ENCODE results near the gene ROPN1L. TPM values are rescaled to one million over a fixed set of nuclear protein-coding genes. Genes with fewer than 3 reads are reported as not detected.
A peak's percentile ranks its signal among the peaks of the same experiment; 100 is the strongest.

ROPN1L gene
- total RNA-seq, 2 experiments from 2014 or later = 3.1 to 4.1 TPM

DNA sequence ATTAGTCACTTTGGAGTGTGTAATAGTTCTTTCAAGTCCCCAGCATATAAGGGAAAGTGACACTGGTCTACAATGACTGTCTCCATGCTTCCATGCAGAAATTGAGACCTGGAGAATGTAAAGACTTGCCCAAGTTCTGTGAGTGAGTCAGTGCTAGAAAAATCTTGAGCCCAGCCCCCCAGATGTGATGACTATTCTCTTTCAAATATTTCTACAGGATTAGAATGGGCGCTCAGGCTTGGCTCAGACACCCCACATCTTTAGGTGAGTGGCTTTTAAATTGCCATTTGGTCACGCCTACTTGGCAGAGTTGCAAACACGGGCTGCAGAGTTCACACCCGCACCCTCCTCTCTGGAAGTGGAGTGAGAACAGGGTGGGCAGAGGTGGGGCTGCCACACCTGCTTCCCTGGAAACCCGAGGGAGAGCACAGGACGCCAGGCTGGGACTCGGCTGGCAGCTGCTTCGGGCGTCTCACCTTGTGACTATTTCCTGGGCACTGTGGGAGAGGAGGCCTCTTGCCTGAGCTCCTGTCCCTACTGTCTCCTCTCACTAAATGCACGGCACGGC lies 37.6 kb downstream of the ROPN1L start:
- Mint-ChIP-seq H3K9me3 (no peaks in the 10 kb centered on the region), H3K36me3 (ENCODE audit: low read depth) (no peaks in the 10 kb centered on the region), H3K4me1 (no peaks in the 10 kb centered on the region), H3K27me3 (peaks cover 4% of the 10 kb centered on the region), H3K4me3 (no peak overlapping the region), H3K27ac (no peak overlapping the region)
- CTCF ChIA-PET = interaction anchor here (0.7 to 2.3 kb wide), 2 partner anchors 26 to 61 kb away, joined by 3 to 8 read pairs; no protein-coding TSS in a partner anchor
- POLR2A ChIA-PET = no interaction called here
- DNase-seq = no peak

DNA sequence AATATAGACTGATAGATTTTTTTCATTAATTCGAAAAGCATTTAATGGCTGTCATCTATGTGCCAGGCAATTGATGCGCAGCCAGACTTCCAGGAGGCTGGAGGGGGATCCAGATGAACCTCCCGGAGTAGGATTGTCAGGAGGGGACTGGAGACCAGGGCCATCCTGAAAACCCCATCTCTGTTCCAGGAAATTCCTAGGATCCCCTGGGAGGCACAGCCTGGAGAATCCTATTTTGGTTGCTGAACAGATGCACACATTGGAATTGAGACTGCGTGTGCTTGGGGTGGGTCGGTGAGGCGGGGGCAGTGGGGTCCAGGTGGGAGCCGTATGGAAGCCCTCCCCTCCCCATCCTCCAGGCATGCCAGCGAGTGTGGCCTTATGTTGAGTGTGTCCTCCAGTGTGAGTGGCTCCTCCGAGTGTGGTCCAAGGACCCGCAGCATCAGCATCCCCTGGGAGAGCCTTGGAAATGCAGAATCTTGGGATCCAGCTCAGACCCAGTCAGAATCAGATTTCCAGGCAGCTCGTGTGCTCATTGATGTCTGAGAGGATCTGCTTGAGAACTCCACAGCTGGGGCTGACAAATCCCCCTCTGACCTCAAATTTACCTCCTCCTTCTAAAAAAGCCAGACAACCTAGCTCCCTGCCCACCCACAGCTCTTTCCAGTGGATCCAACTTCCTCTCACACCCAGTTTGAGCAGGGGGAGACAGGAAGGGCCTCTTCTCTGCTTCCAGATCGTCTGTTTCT lies 38.7 kb downstream of the ROPN1L start:
- ChIA-PET POLR2A (no interaction called here), CTCF (interaction anchor here (0.7 kb wide), 1 partner anchor 62 kb away, joined by 3 read pairs; no protein-coding TSS in a partner anchor)
- DNase-seq = no peak
- peaks cover 4% of the 10 kb centered on the region for H3K27me3 Mint-ChIP-seq
- no peaks in the 10 kb centered on the region for H3K36me3 Mint-ChIP-seq (ENCODE audit: low read depth)
- no peak overlapping the region for H3K4me3 Mint-ChIP-seq
- H3K27ac Mint-ChIP-seq = no peak overlapping the region
- H3K9me3 Mint-ChIP-seq = no peaks in the 10 kb centered on the region
- peaks cover 4% of the 10 kb centered on the region for H3K4me1 Mint-ChIP-seq

DNA sequence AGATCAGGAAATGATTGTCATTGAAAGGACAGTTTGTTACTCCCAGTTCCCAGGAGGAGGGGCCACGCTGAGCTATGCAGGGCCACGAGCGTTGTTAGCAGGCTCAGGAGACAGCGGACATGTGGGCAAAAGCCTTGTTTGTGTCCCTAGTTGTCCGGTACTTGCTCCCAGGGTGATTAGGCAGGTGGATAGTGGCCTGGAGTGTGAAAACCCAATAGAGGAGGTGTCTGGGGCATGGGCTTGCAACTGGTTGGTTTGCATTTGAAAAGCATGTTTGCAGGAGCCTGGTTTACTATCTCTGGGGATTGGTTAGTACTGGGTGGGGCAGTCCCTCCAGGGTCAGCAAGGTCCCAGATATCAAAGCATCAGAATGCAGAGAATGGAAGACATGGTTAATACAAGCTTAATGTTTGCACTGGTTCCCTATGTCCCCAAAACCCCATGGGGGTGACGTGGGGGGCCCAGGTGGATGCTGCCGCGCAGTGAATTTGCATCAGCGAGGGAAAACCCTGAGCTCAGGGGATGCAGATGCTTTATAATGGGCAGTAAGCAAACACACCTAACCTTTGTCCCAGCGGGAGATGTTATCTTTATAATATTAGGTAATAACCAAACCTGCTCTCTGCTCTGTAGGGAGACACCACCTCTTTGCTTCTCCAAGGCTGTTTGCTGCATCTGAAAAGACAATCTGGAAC lies 39.7 kb downstream of the ROPN1L start:
- no peak for DNase-seq
- Mint-ChIP-seq H3K36me3 (ENCODE audit: low read depth) (no peaks in the 10 kb centered on the region), H3K27ac (no peak overlapping the region), H3K27me3 (peaks cover 2% of the 10 kb centered on the region), H3K9me3 (no peaks in the 10 kb centered on the region), H3K4me1 (peaks cover 4% of the 10 kb centered on the region), H3K4me3 (no peak overlapping the region)
- POLR2A ChIA-PET = no interaction called here
- CTCF ChIA-PET = interaction anchor here (0.7 kb wide), 1 partner anchor 632 kb away, joined by 3 read pairs; no protein-coding TSS in a partner anchor

DNA sequence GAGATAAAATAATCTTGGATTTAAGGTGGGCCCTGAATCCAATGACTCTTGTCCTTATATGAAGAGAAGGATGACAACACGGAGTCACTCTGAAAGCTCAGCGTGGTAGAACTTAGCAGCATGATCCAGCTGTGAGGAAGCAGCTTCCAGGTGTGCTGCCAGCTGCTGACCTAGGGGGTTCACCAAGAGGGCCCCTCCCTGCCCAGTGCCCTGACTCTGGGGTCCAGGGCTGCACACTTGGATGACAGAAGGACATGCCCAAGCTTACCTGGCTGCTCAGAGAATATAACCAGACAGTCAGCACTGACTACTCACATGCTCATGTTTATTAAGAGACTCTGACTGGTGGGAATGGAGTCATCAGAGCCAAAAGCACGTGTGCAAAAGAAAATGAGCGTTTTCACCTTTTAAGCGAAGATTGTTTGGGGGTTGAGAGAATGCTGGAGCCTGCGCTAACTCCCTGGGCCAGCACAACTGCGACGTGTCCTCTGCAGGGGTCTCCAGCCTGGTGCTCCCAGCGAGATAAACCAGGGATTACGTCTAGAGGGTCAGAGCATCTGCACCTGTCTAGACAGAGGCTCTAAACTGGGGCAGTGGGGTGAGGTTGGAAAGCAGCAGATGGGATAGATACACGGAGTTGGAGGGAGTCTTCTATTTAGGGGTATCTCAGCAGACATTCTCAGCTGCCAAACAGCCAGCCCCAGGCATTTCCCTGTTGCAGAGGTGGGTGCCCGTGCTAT lies 41.3 kb downstream of the ROPN1L start:
- H3K27me3 Mint-ChIP-seq = no peaks in the 10 kb centered on the region
- no peaks in the 10 kb centered on the region for H3K9me3 Mint-ChIP-seq
- no peak overlapping the region for H3K4me3 Mint-ChIP-seq
- ChIA-PET POLR2A (no interaction called here), CTCF (no interaction called here)
- H3K36me3 Mint-ChIP-seq (ENCODE audit: low read depth) = no peaks in the 10 kb centered on the region
- H3K27ac Mint-ChIP-seq = no peak overlapping the region
- H3K4me1 Mint-ChIP-seq = peaks cover 6% of the 10 kb centered on the region
- no peak for DNase-seq

DNA sequence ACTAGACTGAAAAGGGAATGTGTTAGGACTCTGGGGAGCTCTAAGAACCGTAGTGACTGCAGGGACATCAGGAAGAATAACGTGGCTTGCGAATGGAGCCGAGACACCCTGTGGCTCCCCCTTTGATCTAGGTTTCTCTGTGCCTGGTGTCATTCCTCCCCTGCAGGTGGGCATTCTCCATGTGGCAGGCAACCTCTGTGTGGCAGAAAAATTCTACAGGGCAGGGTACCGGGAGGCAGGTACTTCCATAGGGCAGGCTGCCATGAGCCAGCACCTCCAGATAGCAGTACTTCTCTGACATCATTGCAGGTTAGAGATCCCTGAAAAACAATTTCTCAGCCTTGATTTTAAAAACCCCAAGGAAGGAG lies 43.1 kb downstream of the ROPN1L start:
- CTCF ChIA-PET = no interaction called here

DNA sequence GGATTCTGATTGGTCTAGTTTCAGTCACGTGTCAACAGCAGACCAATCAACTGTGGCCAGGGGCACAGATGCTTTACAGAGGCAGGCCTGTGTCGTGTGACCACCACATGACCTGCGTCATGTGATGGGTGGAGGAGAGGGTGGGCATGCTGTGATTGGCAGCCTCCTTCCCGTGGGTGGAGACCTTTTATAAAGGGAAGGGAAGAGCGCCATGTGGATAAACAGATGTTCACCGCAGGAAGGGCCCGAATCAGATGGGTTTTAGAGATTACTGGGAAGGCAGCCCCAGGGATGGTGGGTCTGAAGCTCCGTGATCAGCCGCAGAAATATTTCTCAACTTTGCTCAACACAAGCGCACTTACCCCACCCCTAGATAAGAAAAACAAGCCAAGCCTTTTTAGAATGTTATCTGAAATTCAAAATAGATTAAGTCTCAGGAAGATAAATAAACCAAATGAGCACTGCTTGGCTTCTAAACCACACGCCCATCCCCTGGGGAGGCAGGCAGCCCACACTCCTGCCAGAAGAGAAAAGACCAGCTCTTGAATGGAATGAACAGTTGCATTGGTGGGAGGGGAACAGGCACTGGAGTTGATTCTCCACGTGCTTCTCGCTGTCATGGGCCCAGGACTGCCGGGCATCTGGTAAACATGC lies 43.6 kb downstream of the ROPN1L start:
- peaks cover 3% of the 10 kb centered on the region for H3K27me3 Mint-ChIP-seq
- no peak overlapping the region for H3K4me3 Mint-ChIP-seq
- H3K4me1 Mint-ChIP-seq = peaks cover 22% of the 10 kb centered on the region
- H3K9me3 Mint-ChIP-seq = no peaks in the 10 kb centered on the region
- H3K27ac Mint-ChIP-seq = no peak overlapping the region
- ChIA-PET CTCF (no interaction called here), POLR2A (no interaction called here)
- H3K36me3 Mint-ChIP-seq (ENCODE audit: low read depth) = no peaks in the 10 kb centered on the region
- DNase-seq = no peak

More for the DNA sequence above, 43.1 kb downstream of the ROPN1L start:
- POLR2A ChIA-PET = no interaction called here
- no peaks in the 10 kb centered on the region for H3K9me3 Mint-ChIP-seq
- no peak overlapping the region for H3K27ac Mint-ChIP-seq
- H3K36me3 Mint-ChIP-seq (ENCODE audit: low read depth) = no peaks in the 10 kb centered on the region
- peaks cover 3% of the 10 kb centered on the region for H3K27me3 Mint-ChIP-seq
- no peak for DNase-seq
- H3K4me3 Mint-ChIP-seq = no peak overlapping the region
- H3K4me1 Mint-ChIP-seq = peaks cover 17% of the 10 kb centered on the region

DNA sequence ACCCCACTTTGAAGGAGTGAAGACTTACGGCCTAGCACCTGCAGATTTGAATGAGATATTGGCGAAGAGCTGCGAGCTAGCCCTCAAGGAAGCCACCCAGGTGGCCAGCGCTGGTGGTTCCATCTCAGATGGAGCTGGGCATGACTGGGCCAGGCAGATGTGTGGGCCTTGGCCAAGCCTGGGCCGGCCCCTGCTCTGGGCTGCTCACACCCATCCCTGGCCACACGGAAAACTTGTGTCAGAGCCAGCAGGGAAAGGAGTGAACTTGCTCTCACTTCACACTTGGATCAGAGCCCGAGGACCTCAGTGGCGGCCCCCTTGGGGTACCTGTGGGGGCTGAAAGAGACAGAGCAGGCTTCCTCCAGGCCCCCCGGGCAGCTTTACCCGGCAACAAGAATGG lies 44.2 kb downstream of the ROPN1L start:
- peaks cover 28% of the 10 kb centered on the region for H3K4me1 Mint-ChIP-seq
- no peaks in the 10 kb centered on the region for H3K36me3 Mint-ChIP-seq (ENCODE audit: low read depth)
- ChIA-PET POLR2A (no interaction called here), CTCF (interaction anchor here (1.0 kb wide), 1 partner anchor 149 kb away, joined by 3 read pairs; no protein-coding TSS in a partner anchor)
- no peak for DNase-seq
- peaks cover 3% of the 10 kb centered on the region for H3K27me3 Mint-ChIP-seq
- H3K4me3 Mint-ChIP-seq = no peak overlapping the region
- H3K27ac Mint-ChIP-seq = no peak overlapping the region
- no peaks in the 10 kb centered on the region for H3K9me3 Mint-ChIP-seq

DNA sequence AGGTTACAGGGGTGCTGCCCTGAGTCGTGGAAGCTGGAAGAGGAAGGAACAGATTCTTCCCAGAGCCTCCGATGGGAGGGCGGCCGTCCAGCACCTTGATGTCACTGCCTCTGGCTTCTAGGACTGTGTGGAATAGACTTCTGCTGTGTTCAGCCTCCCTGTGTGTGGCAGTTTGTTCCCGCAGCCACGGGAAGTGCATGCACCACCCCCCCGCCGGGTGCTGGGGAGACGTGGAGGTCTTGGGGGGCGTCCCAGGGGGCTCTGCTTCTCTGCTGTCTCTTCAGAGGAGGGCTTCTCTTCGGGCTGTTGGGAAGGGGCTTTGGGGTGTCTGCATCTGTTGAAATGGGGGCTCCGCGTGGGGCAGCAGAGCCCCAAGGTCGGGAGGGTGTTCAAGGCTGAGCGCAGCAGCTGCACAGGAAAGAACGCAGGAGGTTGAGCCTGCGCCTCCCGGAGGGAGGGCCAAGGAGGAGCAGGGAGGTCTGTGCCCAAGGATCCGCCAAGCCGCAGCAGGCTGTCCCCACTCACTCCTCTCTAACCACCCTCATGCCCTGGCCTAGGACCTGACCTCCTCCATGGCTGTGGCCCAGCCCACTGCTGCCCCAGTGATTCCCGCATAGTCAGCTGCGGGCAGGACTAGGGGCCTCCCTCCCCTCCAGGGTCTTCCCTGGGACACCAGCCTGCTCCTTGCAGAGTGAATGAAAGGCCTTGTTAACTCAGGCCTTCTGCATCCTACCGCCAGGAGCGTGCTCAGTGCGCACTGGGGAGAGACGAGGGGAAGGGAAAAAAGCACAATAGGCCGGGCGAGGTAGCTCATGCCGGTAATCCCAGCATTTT lies 45.0 kb downstream of the ROPN1L start:
- H3K27me3 Mint-ChIP-seq = peaks cover 3% of the 10 kb centered on the region
- H3K36me3 Mint-ChIP-seq (ENCODE audit: low read depth) = no peaks in the 10 kb centered on the region
- POLR2A ChIA-PET = no interaction called here
- H3K4me3 Mint-ChIP-seq = no peak overlapping the region
- CTCF ChIA-PET = interaction anchor here (1.0 kb wide), 1 partner anchor 149 kb away, joined by 3 read pairs; no protein-coding TSS in a partner anchor
- no peaks in the 10 kb centered on the region for H3K9me3 Mint-ChIP-seq
- no peak overlapping the region for H3K27ac Mint-ChIP-seq
- peaks cover 28% of the 10 kb centered on the region for H3K4me1 Mint-ChIP-seq
- no peak for DNase-seq

DNA sequence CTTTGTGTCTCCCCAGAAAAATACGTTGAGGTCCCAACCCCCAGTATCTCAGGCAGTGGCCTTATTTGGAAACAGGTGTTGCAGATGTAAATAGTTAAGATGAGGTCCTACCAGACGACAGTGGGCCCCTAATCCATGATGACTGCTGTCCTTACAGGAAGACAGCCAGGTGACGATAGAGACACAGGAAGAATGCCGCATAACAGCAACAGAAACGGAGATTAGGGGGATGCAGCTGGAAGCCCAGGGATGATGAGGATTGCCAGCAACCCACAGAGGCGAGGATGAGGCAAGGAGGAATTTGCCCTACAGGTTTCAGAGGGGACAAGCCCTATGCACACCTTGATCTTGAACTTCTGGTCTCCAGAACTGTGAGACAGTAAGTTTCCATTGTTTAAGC lies 46.5 kb downstream of the ROPN1L start:
- Mint-ChIP-seq H3K4me1 (peaks cover 28% of the 10 kb centered on the region), H3K4me3 (no peak overlapping the region), H3K27me3 (peaks cover 3% of the 10 kb centered on the region), H3K27ac (peak overlapping the region; percentile 27), H3K9me3 (no peaks in the 10 kb centered on the region), H3K36me3 (ENCODE audit: low read depth) (no peaks in the 10 kb centered on the region)
- CTCF ChIA-PET = interaction anchor here (0.7 kb wide), 1 partner anchor 1540 kb away, joined by 3 read pairs; no protein-coding TSS in a partner anchor
- no peak for DNase-seq
- POLR2A ChIA-PET = no interaction called here

DNA sequence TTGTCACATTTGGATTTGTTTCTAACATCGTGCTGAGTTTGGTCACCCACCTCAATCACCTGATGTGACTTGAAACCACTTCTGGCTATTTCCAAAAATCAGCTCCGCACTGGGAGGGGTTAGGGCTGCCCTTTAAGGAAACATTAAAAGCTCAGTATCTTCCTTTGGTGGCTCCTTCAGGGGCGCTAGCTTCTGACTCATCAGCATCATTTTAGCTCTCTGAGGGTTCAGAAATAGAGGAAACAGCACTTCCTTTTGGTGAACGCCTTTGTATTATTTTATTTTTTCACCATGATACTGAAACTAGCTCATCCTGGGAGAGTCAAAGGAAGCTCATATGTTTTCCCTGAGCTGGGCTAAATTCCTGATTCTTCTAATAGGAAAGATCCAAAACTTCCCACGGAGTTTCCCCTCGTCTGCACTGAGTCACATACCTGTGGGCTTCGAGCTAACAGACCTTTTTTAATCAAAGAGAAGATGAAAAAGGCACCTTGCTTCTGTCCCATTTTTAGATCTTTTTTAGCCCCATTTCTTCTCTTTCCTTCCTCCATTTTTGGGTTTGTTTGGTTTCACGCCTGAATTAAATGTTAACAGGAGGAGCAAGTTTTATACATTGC lies 48.2 kb downstream of the ROPN1L start:
- ChIA-PET CTCF (interaction anchor here (1.5 to 1.7 kb wide), 2 partner anchors 14 to 138 kb away, joined by 5 to 6 read pairs; no protein-coding TSS in a partner anchor), POLR2A (interaction anchor here (0.5 kb wide), 1 partner anchor 24 kb away, joined by 6 read pairs; no protein-coding TSS in a partner anchor)
- H3K9me3 Mint-ChIP-seq = peaks cover 10% of the 10 kb centered on the region
- peak; percentile 14 for DNase-seq
- H3K27me3 Mint-ChIP-seq = peaks cover 3% of the 10 kb centered on the region
- H3K4me1 Mint-ChIP-seq = peaks cover 28% of the 10 kb centered on the region
- H3K27ac Mint-ChIP-seq = peak overlapping the region; percentile 66
- no peak overlapping the region for H3K4me3 Mint-ChIP-seq
- peaks cover under 1% of the 10 kb centered on the region for H3K36me3 Mint-ChIP-seq (ENCODE audit: low read depth)

DNA sequence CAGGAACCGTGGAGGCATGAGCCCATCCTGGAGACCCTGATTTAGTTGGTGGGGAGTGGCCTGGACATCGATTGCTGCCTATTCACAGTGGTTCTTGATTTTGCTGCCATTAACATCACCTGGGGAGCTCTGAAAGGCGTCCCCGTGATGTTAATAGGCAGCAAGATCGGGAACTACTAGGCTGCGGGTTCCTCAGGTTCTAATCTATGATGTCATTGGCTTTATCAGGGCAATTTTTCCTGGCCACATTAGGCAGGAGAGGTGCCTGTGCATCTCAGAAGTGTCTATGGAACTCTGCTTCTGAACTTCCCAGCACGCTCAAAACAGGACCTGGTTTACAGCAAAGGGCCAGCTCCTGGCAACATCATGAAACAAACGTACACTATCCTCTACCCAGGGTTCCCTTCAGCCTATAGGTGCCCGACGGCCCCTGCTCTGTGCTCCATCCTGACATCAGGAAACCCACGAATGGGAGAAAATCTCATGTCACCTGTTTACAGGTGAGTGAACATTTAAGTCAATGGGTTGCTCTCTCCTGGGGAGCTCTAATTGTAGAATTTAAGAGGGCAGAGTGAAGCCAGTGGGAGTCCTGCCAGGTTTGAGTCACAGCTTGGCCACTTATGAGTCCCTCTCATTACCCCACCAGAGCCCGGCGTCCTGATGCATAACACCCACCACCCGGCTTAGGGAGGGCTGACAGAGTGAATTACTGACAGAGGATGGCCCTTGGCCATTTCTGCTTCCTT lies 49.4 kb downstream of the ROPN1L start:
- Mint-ChIP-seq H3K27me3 (peaks cover 3% of the 10 kb centered on the region), H3K4me3 (no peak overlapping the region), H3K27ac (peak overlapping the region; percentile 2), H3K4me1 (peaks cover 24% of the 10 kb centered on the region), H3K9me3 (peaks cover 17% of the 10 kb centered on the region), H3K36me3 (ENCODE audit: low read depth) (peaks cover 3% of the 10 kb centered on the region)
- POLR2A ChIA-PET = interaction anchor here (0.6 kb wide), 1 partner anchor 19 kb away, joined by 3 read pairs; no protein-coding TSS in a partner anchor
- no peak for DNase-seq
- CTCF ChIA-PET = interaction anchor here (1.0 to 1.5 kb wide), 2 partner anchors 123 to 137 kb away, joined by 3 to 5 read pairs; no protein-coding TSS in a partner anchor
